NCI-H2227 (cell line): ENCODE results near the gene ZNF74.
"Not testable (repeated sequence)": the region's sequence is repeated elsewhere in the genome, so short reads cannot be mapped to it uniquely, and the experiment has no call there.

Source experiments
- DNase-seq: peaks from one replicate; lab custom pipeline; 2025; ENCODE audit not compliant: unreplicated experiment; lab: John Stamatoyannopoulos, UW

The ZNF74 gene

GRCh38 chr22:20393705-20394476, at the start of gene ZNF74:
Gene ZNF74 (plus strand): TSS chr22:20394151. CDS start chr22:20394629, 478 bp downstream.
- peak; percentile 97 for DNase-seq

GRCh38 chr22:20346553-20346952, 47.4 kb upstream of the ZNF74 start:
- DNase-seq: not testable (repeated sequence)

- DNase-seq: not testable (repeated sequence)
These were observed 41.4 kb upstream of the ZNF74 start for GRCh38 chr22:20352536-20352935.

GRCh38 chr22:20354238-20354975, 39.5 kb upstream of the ZNF74 start:
- no peak for DNase-seq

- DNase-seq: not testable (repeated sequence)
These were observed 37.9 kb upstream of the ZNF74 start for GRCh38 chr22:20355939-20356636.

- not testable (repeated sequence) for DNase-seq
These were observed 37.0 kb upstream of the ZNF74 start for GRCh38 chr22:20356906-20357305.

GRCh38 chr22:20357967-20358366, 36.0 kb upstream of the ZNF74 start:
- DNase-seq: not testable (repeated sequence)

- DNase-seq: not testable (repeated sequence)
These were observed 35.3 kb upstream of the ZNF74 start for GRCh38 chr22:20358503-20359239.

GRCh38 chr22:20360261-20360660, 33.7 kb upstream of the ZNF74 start:
- not testable (repeated sequence) for DNase-seq

- not testable (repeated sequence) for DNase-seq
These were observed 32.8 kb upstream of the ZNF74 start for GRCh38 chr22:20360866-20361751.

- not testable (repeated sequence) for DNase-seq
These were observed 32.2 kb upstream of the ZNF74 start for GRCh38 chr22:20361752-20362229.

GRCh38 chr22:20362403-20362802, 31.5 kb upstream of the ZNF74 start:
- DNase-seq: not testable (repeated sequence)

GRCh38 chr22:20364335-20365260, 29.4 kb upstream of the ZNF74 start:
- DNase-seq: not testable (repeated sequence)

GRCh38 chr22:20366841-20367240, 27.1 kb upstream of the ZNF74 start:
- not testable (repeated sequence) for DNase-seq

GRCh38 chr22:20368875-20369274, 25.1 kb upstream of the ZNF74 start:
- DNase-seq: not testable (repeated sequence)

- not testable (repeated sequence) for DNase-seq
These were observed 22.3 kb upstream of the ZNF74 start for GRCh38 chr22:20371687-20372086.

- DNase-seq: not testable (repeated sequence)
These were observed 21.5 kb upstream of the ZNF74 start for GRCh38 chr22:20372406-20372854.

GRCh38 chr22:20373195-20373706, 20.7 kb upstream of the ZNF74 start:
- DNase-seq: not testable (repeated sequence)
